AG04450 (cell line): ENCODE measurements around the gene PIGC. TPM values are rescaled to one million over a fixed set of nuclear protein-coding genes. Genes with fewer than 3 reads are reported as not detected.

Experiments used
- CTCF ChIA-PET: fragments of 300-600, 350-600 bp; formaldehyde crosslinking; extraction: SDS; loops from one replicate; lab custom pipeline; 2022; ENCODE audit warnings: antibody characterized with exemption, inconsistent platforms; lab: Charles Lee
- POLR2A ChIA-PET: fragments of 350-600 bp; formaldehyde crosslinking; extraction: SDS; loops from one replicate; lab custom pipeline; 2021; ENCODE audit warnings: antibody characterized with exemption, inconsistent platforms; lab: Yijun Ruan, JAX
- DNase-seq: peaks from one replicate; pipeline ENCODE4 v3.0.0-alpha.2; 2011; ENCODE audit warnings: low read depth, low spot score
- H3K27ac ChIP-seq: one replicate; pipeline ENCODE4 v1.5.1; 2012; ENCODE audit warnings: low read depth, low read length, control low read depth
- H3K27me3 ChIP-seq: one replicate; pipeline ENCODE4 v1.6.0; 2012; ENCODE audit warnings: low read length; ENCODE audit not compliant: control insufficient read depth, insufficient read depth
- H3K4me3 ChIP-seq: 2 replicates; pipeline ENCODE4 v1.5.1; 2011; ENCODE audit warnings: mild to moderate bottlenecking, low read depth, low read length, control low read depth
- H3K9me3 ChIP-seq: 2 replicates; pipeline ENCODE4 v1.5.1; 2012; ENCODE audit warnings: low read length; ENCODE audit not compliant: control insufficient read depth, insufficient read depth
- polyA plus RNA-seq: library from polyadenylated mRNA; depleted of rRNA; stranded (reverse); fragments of >200 nt; gene quantifications from 2 replicates; pipeline ENCODE4 v1.2.3, GENCODE V29; 2011
- TF ChIP-seq, protein P1 (sequence below): IDR thresholded peaks from 2 replicates; pipeline ENCODE4 v1.5.1; 2011; ENCODE audit warnings: low read depth, low read length, control low read depth, inconsistent platforms

PIGC gene
- polyA plus RNA-seq, 1 experiment, result 25.2 TPM

DNA sequence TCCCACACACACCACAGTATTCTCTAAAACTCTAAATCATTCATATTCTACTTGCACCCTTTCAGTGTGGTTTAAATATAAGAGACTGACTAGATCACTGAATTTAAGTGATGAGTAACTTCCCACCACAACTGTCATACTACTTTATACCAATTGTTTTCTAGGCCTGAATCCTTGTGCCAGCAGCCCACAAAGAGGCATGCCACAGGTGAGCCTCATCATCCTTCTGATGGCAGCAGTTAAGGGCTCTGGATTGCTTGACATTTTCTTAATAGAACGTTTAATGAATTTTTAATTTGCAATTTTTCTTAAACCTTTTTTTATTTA lies 13.8 kb downstream of the PIGC start:
- DNase-seq, result no peak
- POLR2A ChIA-PET, result no interaction called here

DNA sequence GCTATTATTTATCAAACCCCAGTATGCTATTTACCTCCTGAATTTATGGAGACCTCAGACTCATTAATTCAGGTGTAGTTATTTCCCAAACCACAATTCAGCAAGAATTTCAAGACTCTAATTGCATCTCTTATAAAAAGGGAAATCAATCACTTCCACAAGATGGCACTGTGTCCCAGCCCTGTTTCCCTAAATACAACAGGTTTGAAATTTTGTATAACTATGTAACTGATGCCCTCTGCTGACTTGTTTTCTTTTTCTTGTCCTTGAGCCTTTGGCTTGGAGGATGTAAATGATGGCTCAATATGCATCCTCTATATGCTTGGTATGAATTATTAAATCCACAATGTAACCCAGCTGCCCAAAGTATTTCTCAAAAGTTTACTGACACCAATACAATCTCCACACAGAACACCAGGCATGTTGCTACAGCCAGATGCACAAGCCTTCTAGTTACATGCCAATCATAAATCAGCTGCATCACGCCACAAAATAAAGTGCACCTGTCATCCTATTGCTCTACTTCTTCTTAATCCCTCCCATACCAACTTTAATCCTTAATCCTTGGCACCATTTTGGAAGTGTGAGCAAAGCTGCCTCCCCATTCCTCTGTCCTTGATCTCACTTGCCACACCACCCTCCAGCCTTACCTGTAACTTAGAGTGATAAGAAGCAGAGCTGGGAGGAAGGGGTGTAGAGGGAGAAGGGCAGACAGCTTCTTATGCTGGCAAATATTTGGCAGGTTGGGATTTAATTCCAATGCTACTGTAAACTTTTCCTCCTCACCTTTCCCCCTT lies 14.3 kb downstream of the PIGC start:
- DNase-seq, result no peak
- H3K4me3 ChIP-seq, result no peak overlapping the region
- POLR2A ChIA-PET, result no interaction called here
- no peaks in the 10 kb centered on the region for H3K9me3 ChIP-seq
- TF ChIP-seq, protein P1, sequence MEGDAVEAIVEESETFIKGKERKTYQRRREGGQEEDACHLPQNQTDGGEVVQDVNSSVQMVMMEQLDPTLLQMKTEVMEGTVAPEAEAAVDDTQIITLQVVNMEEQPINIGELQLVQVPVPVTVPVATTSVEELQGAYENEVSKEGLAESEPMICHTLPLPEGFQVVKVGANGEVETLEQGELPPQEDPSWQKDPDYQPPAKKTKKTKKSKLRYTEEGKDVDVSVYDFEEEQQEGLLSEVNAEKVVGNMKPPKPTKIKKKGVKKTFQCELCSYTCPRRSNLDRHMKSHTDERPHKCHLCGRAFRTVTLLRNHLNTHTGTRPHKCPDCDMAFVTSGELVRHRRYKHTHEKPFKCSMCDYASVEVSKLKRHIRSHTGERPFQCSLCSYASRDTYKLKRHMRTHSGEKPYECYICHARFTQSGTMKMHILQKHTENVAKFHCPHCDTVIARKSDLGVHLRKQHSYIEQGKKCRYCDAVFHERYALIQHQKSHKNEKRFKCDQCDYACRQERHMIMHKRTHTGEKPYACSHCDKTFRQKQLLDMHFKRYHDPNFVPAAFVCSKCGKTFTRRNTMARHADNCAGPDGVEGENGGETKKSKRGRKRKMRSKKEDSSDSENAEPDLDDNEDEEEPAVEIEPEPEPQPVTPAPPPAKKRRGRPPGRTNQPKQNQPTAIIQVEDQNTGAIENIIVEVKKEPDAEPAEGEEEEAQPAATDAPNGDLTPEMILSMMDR, result peak; percentile 72
- H3K27ac ChIP-seq, result no peak overlapping the region
- H3K27me3 ChIP-seq, result no peaks in the 10 kb centered on the region
- CTCF ChIA-PET, result interaction anchor here (0.6 to 6.1 kb wide), 12 partner anchors 9 to 431 kb away, joined by 3 to 58 read pairs (median 4); partner anchors contain the start of gene C1orf105

More for the DNA sequence above, 13.8 kb downstream of the PIGC start:
- CTCF ChIA-PET, result interaction anchor here (0.6 to 6.1 kb wide), 11 partner anchors 8 to 432 kb away, joined by 3 to 58 read pairs (median 4); partner anchors contain the start of gene C1orf105
- H3K4me3 ChIP-seq, result no peak overlapping the region
- H3K9me3 ChIP-seq, result no peaks in the 10 kb centered on the region
- no peaks in the 10 kb centered on the region for H3K27me3 ChIP-seq
- no peak overlapping the region for H3K27ac ChIP-seq
- TF ChIP-seq, protein P1, result no peak

DNA sequence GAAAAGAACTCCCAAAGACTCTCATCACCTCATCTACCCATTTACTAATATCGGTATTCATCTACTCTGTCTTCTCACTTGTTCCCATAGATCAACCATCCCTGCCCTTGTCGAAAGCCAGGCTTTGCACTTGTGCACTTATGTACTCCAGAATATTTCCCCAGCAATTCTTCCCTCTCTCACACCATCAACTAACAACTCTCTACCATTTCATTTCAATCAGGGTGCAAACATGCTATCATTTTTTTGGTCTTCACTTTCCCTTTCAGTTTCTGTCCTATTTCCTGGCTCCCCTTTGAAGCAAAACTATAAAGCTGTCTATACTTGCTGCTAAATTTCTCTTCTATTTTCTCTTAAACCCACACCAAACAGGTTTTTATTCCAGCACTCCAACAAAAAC lies 16.7 kb downstream of the PIGC start:
- CTCF ChIA-PET, result interaction anchor here (6.1 kb wide), 1 partner anchor 425 kb away, joined by 58 read pairs; no protein-coding TSS in a partner anchor
- H3K9me3 ChIP-seq, result no peaks in the 10 kb centered on the region
- POLR2A ChIA-PET, result no interaction called here
- H3K4me3 ChIP-seq, result no peak overlapping the region
- TF ChIP-seq, protein P1, result no peak
- no peaks in the 10 kb centered on the region for H3K27me3 ChIP-seq
- no peak for DNase-seq
- no peak overlapping the region for H3K27ac ChIP-seq

DNA sequence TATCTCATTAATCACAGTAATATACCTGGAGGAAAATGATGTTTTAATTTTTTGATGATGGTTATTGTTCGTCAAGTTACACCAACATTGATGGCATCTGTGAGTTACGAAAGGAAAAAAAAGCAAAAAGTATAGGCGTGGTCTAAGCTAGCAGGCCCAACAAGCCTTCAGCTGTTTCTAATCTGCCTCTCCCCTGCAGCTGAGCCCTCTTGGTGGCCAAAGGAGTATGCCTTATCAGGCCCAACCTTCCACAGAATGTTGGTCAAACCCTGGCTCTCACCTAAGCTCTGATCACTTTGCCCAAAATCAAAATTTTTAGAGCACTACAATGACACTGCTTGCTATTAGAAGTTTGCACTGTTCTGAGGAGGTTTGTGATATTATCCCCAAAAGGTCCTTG lies 18.5 kb downstream of the PIGC start:
- CTCF ChIA-PET, result interaction anchor here (1.1 to 1.2 kb wide), 2 partner anchors 15 to 423 kb away, joined by 4 to 6 read pairs; no protein-coding TSS in a partner anchor
- TF ChIP-seq, protein P1, result no peak
- Histone ChIP-seq H3K4me3 (no peak overlapping the region), H3K27ac (no peak overlapping the region), H3K27me3 (no peaks in the 10 kb centered on the region), H3K9me3 (no peaks in the 10 kb centered on the region)
- POLR2A ChIA-PET, result no interaction called here
- no peak for DNase-seq

DNA sequence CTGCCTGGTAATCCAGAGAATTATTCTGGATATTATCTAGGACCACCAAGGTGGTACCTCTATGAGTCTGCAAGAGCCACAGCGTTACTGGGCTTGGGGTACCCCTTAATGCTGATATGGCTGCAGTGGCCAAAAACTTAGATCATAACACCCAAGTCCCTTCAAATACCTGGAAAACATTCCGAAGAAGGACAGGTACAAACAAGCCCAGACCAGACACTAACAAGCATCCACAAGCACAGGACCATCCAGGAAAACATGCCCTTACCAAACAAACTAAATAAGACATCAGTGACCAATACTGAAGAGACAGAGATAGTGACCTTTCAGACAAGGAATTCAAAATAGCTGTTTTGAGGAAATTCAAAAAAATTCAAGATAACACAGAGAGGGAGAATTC lies 20.5 kb downstream of the PIGC start:
- no peaks in the 10 kb centered on the region for H3K27me3 ChIP-seq
- H3K27ac ChIP-seq, result no peak overlapping the region
- POLR2A ChIA-PET, result no interaction called here
- CTCF ChIA-PET, result no interaction called here
- no peaks in the 10 kb centered on the region for H3K9me3 ChIP-seq
- no peak for DNase-seq
- H3K4me3 ChIP-seq, result no peak overlapping the region
- TF ChIP-seq, protein P1, result no peak
